Gastrocnemius medialis (tissue), 4 donors: ENCODE measurements around the gene GTPBP4. TPM values are rescaled to one million over a fixed set of nuclear protein-coding genes. Genes with fewer than 3 reads are reported as not detected.

ENCODE experiments used
- ATAC-seq, 2 donors: fragments of 150-250 bp; one replicate each; pipeline ENCODE4 v1.9.1; 2016
- DNase-seq, 2 donors: peaks; one replicate each; pipeline ENCODE4 v3.0.0-alpha.2; 2019
- H3K27ac ChIP-seq, 4 donors: fragments of 200-600 bp; sonication (generic); 1 replicate in 1 of 4; 2 replicates in 3 of 4; pipeline ENCODE4 v1.5.1; 2016 to 2018; ENCODE audit warnings: mild to moderate bottlenecking in 2 of 4, moderate library complexity in 1 of 4
- H3K27me3 ChIP-seq, 3 donors: fragments of 200-600 bp; sonication (generic) in 2 of 3; 1 replicate in 1 of 3; 2 replicates in 2 of 3; pipeline versions ENCODE4 v1.5.1 to v1.6.0; 2016 to 2019; ENCODE audit warnings: mild to moderate bottlenecking in 1 of 3, moderate library complexity in 1 of 3
- H3K36me3 ChIP-seq, 2 donors: fragments of 200-600 bp; sonication (generic) in 1 of 2; one replicate each; pipeline ENCODE4 v1.5.1; 2017 to 2018
- H3K4me1 ChIP-seq, 2 donors: fragments of 200-600 bp; sonication (generic) in 1 of 2; one replicate each; pipeline ENCODE4 v1.5.1; 2016 to 2017; ENCODE audit warnings: mild to moderate bottlenecking in 2 of 2
- H3K4me3 ChIP-seq, 4 donors: fragments of 200-600 bp; sonication (generic) in 3 of 4; 1 replicate in 1 of 4; 2 replicates in 3 of 4; pipeline ENCODE4 v1.5.1; 2016 to 2019; ENCODE audit warnings: mild to moderate bottlenecking in 2 of 4
- H3K9me3 ChIP-seq, 3 donors: fragments of 200-600 bp; sonication (generic) in 2 of 3; 1 replicate in 1 of 3; 2 replicates in 2 of 3; pipeline ENCODE4 v1.5.1; 2016 to 2019
- CTCF ChIP-seq, 5 experiments: fragments of 450-650 bp in 3 of 5; fragments of 200-600 bp in 2 of 5; sonication (generic) in 2 of 5; IDR thresholded peaks in 4 of 5; conservative IDR thresholded peaks in 1 of 5; 1 replicate in 4 of 5; 2 replicates in 1 of 5; pipeline ENCODE4 v1.5.1; 2016 to 2019; ENCODE audit warnings: antibody characterized with exemption in 5 of 5, mild to moderate bottlenecking in 3 of 5, moderate library complexity in 3 of 5
- POLR2A ChIP-seq, 2 donors: fragments of 450-650 bp; IDR thresholded peaks; one replicate each; pipeline ENCODE4 v1.6.1; 2017; ENCODE audit warnings: antibody characterized with exemption in 2 of 2, mild to moderate bottlenecking in 2 of 2, moderate library complexity in 2 of 2
- in situ Hi-C, 4 donors: fragments of 200-750 bp; cut with MboI; loops; one replicate each; pipeline versions ENCODE4 v1.15.0 to v1.8.0; 2017; ENCODE audit warnings: low sequenced_read_pairs in 4 of 4
- intact Hi-C: fragments of 100-400 bp; cut with DNase I; formaldehyde crosslinking; loops from one replicate; pipeline ENCODE4 v1.15.1; 2023; ENCODE audit warnings: low total_unique reads
- total RNA-seq, 4 donors: library from RNA; depleted of rRNA; stranded (reverse); fragments of >200 nt; gene quantifications; one replicate each; pipeline versions ENCODE4 v1.1.0 to v1.2.3, GENCODE V29; 2016

The GTPBP4 gene
- total RNA-seq, 4 donors from 2014 or later = 34.7 to 51.5 (median 38.5) TPM

DNA sequence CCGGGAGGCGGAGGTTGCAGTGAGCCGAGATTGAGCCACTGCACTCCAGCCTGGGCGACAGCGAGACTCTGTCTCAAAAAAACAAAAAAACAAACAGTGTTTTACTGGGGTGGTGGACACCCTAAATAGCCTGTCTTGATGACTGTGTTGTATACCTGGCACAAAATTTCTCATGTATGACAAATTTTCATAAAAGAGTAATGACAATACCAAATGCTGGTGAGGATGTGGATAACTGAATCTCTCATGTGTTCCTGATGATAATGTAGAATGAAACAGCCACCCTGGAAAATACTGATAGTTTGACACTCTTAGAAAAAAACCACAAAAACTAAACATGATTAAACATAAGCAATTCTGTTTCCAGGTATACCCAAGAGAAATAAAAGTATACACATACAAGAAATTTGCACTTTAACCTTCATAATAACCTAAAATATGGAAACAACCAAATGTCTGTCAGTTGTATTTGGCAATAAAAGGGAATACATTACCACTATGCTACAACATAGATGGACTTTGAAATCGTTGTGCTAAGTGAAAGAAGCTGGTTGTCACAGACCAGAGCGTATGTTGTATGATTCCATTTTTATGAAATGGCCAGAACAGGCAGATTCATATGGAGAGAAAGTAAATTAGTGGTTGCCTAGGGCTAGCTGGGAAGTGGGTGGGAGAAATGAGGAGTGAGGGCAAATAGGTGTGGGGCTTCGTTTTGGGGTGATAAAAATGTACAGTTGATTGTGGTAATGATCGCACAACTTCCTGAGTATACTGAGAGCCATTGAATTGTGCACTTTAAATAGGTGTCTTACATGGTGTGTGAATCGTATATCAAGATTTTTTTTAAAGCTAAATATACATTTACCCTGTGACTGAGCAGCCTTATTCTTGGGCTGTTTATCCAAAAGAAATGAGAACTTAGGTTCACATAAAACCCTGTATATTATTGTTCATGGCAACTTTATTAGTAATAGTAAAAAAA lies 80.4 kb downstream of the GTPBP4 start:
- DNase-seq (no peak), ATAC-seq (no peak)
- H3K4me1 ChIP-seq = peaks cover 5% of the 10 kb centered on the region in 2 donors
- TF ChIP-seq POLR2A (IDR thresholded peaks at IDR 0.05) (no peak), CTCF (IDR thresholded peaks at IDR 0.05 in 4 of 5, conservative IDR thresholded peaks at IDR 0.05 in 1 of 5) (no peak)
- no peaks in the 10 kb centered on the region for H3K9me3 ChIP-seq
- in situ Hi-C loops = no loop called here
- H3K36me3 ChIP-seq = peaks cover 0 to 18% of the 10 kb centered on the region in 2 donors
- no peaks in the 10 kb centered on the region for H3K27me3 ChIP-seq
- intact Hi-C loops = no loop called here
- no peak overlapping the region for H3K4me3 ChIP-seq
- H3K27ac ChIP-seq = no peak overlapping the region

Other genes with a start within 250 kb of the GTPBP4 start
- gene LARP4B, start 56.7 kb upstream of the GTPBP4 start, total RNA-seq = 10 to 100 TPM; 29.7 to 45.6 (median 40.0) TPM
- gene IDI2, start 37.4 kb downstream of the GTPBP4 start, total RNA-seq = 100 to 1,000 TPM in 2 of 4 donors, 10 to 100 TPM in 2; 43.7 to 204 (median 86.7) TPM
- 10 to 100 TPM; 48.3 to 66.8 (median 66.5) TPM for gene IDI1, start 60.7 kb downstream of the GTPBP4 start, total RNA-seq
- 10 to 100 TPM; 18.4 to 26.2 (median 23.2) TPM for gene WDR37, start 68.0 kb downstream of the GTPBP4 start, total RNA-seq